Smooth muscle cell of the brain vasculature (primary cell): ENCODE measurements around the gene PLA2G4B.
"Not testable (repeated sequence)": the region's sequence is repeated elsewhere in the genome, so short reads cannot be mapped to it uniquely, and the experiment has no call there.

Experiments used
- DNase-seq: peaks from one replicate; pipeline ENCODE4 v3.0.0-alpha.2; 2012; ENCODE audit warnings: low read depth, low spot score

The PLA2G4B gene

GRCh38 chr15:41825572-41826535, 12.8 kb upstream of the PLA2G4B start:
- DNase-seq, result no peak

- no peak for DNase-seq
Observed at GRCh38 chr15:41827290-41827879, 11.3 kb upstream of the PLA2G4B start.

- DNase-seq, result peak; percentile 56
Observed at GRCh38 chr15:41827880-41828806, 10.5 kb upstream of the PLA2G4B start, which contains the start of gene JMJD7. Gene JMJD7, plus strand, starts transcription at chr15:41828092. Its CDS starts 33 bp downstream, at chr15:41828125.

- DNase-seq, result no peak
Observed at GRCh38 chr15:41828807-41829141, 9.9 kb upstream of the PLA2G4B start.

GRCh38 chr15:41829959-41830646, 8.5 kb upstream of the PLA2G4B start:
- DNase-seq, result no peak

GRCh38 chr15:41831291-41831690, 7.4 kb upstream of the PLA2G4B start:
- DNase-seq, result not testable (repeated sequence)

GRCh38 chr15:41832208-41832607, 6.4 kb upstream of the PLA2G4B start:
- no peak for DNase-seq

- DNase-seq, result no peak
Observed at GRCh38 chr15:41832875-41833274, 5.8 kb upstream of the PLA2G4B start.

GRCh38 chr15:41834096-41834495, 4.6 kb upstream of the PLA2G4B start:
- no peak for DNase-seq

- DNase-seq, result no peak
Observed at GRCh38 chr15:41836073-41836472, 2.6 kb upstream of the PLA2G4B start.

GRCh38 chr15:41836713-41837454, 1.8 kb upstream of the PLA2G4B start:
- DNase-seq, result no peak

- DNase-seq, result no peak
Observed at GRCh38 chr15:41839781-41840491, 1.3 kb downstream of the PLA2G4B start.

- no peak for DNase-seq
Observed at GRCh38 chr15:41840673-41841072, 2.0 kb downstream of the PLA2G4B start.

GRCh38 chr15:41841131-41841530, 2.5 kb downstream of the PLA2G4B start:
- no peak for DNase-seq

- DNase-seq, result no peak
Observed at GRCh38 chr15:41842229-41842628, 3.6 kb downstream of the PLA2G4B start.

GRCh38 chr15:41843571-41843970, 4.9 kb downstream of the PLA2G4B start:
- DNase-seq, result no peak

- DNase-seq, result no peak
Observed at GRCh38 chr15:41844814-41845213, 6.2 kb downstream of the PLA2G4B start.

- no peak for DNase-seq
Observed at GRCh38 chr15:41847206-41847605, 8.6 kb downstream of the PLA2G4B start.

- no peak for DNase-seq
Observed at GRCh38 chr15:41847981-41848380, 9.3 kb downstream of the PLA2G4B start.

GRCh38 chr15:41848631-41849030, 10.0 kb downstream of the PLA2G4B start:
- no peak for DNase-seq
